ENCODE data around the gene KLF16.

DNA sequence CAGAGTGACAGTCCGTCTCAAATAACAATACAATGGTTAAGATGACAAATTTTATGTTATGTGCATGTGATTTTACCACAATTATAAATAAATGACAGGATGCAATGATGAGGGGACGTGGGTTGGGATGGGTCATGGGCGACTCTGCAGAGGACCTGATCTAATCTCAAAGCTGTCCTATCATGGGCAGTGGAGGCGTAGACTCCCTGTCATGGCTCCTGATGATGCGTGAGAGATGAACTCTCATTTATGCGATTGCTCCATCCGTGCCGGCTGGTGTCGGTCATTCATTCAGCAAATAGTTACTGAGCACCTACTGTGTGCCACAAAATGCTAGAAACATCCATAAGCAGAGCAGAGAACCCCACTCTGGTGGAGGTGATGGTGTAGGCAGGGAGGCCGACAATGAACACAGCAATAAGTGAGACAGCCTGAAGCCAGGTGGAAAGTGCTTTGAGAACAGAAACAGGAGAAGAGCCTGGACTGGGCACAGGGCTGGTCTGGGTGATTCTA lies 13.4 kb downstream of the KLF16 start:
- TF ChIP-seq ARHGAP35 (IDR thresholded peaks at IDR 0.05; ENCODE audit: partially characterized antibody), result no peak
- no peak for TF ChIP-seq DIDO1 (tag; IDR thresholded peaks at IDR 0.05; ENCODE audit: low read depth)
- TF ChIP-seq HDAC6 (IDR thresholded peaks at IDR 0.05; ENCODE audit: low read depth, low read length), result no peak
- TF ChIP-seq EGR1 (conservative IDR thresholded peaks at IDR 0.05), result no peak
- TF ChIP-seq GABPB2 (CRISPR knock-in tag; conservative IDR thresholded peaks at IDR 0.05), result no peak
- TF ChIP-seq ZFP36 (IDR thresholded peaks at IDR 0.05; ENCODE audit: low read depth, low read length, partially characterized antibody), result no peak
- TF ChIP-seq SP1 (CRISPR knock-in tag; IDR thresholded peaks at IDR 0.05), result no peak
- TF ChIP-seq, protein P1, sequence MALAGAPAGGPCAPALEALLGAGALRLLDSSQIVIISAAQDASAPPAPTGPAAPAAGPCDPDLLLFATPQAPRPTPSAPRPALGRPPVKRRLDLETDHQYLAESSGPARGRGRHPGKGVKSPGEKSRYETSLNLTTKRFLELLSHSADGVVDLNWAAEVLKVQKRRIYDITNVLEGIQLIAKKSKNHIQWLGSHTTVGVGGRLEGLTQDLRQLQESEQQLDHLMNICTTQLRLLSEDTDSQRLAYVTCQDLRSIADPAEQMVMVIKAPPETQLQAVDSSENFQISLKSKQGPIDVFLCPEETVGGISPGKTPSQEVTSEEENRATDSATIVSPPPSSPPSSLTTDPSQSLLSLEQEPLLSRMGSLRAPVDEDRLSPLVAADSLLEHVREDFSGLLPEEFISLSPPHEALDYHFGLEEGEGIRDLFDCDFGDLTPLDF (CRISPR knock-in tag; IDR thresholded peaks at IDR 0.05), result no peak
- TF ChIP-seq, protein P2, sequence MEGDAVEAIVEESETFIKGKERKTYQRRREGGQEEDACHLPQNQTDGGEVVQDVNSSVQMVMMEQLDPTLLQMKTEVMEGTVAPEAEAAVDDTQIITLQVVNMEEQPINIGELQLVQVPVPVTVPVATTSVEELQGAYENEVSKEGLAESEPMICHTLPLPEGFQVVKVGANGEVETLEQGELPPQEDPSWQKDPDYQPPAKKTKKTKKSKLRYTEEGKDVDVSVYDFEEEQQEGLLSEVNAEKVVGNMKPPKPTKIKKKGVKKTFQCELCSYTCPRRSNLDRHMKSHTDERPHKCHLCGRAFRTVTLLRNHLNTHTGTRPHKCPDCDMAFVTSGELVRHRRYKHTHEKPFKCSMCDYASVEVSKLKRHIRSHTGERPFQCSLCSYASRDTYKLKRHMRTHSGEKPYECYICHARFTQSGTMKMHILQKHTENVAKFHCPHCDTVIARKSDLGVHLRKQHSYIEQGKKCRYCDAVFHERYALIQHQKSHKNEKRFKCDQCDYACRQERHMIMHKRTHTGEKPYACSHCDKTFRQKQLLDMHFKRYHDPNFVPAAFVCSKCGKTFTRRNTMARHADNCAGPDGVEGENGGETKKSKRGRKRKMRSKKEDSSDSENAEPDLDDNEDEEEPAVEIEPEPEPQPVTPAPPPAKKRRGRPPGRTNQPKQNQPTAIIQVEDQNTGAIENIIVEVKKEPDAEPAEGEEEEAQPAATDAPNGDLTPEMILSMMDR (IDR thresholded peaks at IDR 0.05 in 2 of 3, conservative IDR thresholded peaks at IDR 0.05 in 1 of 3; ENCODE audit: insufficient read depth in 2 of 3, low read depth in 1 of 3, low read length in 3 of 3), result no peak
- no peak for TF ChIP-seq ZNF184 (CRISPR knock-in tag; IDR thresholded peaks at IDR 0.05)
- TF ChIP-seq TAF1 (IDR thresholded peaks at IDR 0.05; ENCODE audit: control insufficient read depth, extremely low read depth, insufficient read depth, low read length, severe bottlenecking), result no peak
- TF ChIP-seq SMAD4 (CRISPR knock-in tag; conservative IDR thresholded peaks at IDR 0.05), result no peak
